Stimulated activated CD8-positive, alpha-beta memory T cell treated with anti-CD3 and anti-CD28 coated beads, Interleukin-7, amount 100 ng/mL, for 1 hour (primary cell): ENCODE data around the gene NAGPA.

Experiments
- DNase-seq, 2 donors: peaks; one replicate each; pipeline ENCODE4 v3.0.0-alpha.2; 2020; ENCODE audit warnings: low read depth in 2 of 2

NAGPA gene

GRCh38 chr16:5027575-5028235, 6.0 kb downstream of the NAGPA start:
- DNase-seq: no peak

- no peak for DNase-seq
These were observed 6.6 kb downstream of the NAGPA start for GRCh38 chr16:5027086-5027485.

GRCh38 chr16:5026664-5027063, 7.1 kb downstream of the NAGPA start:
- no peak for DNase-seq

- DNase-seq: no peak
These were observed 8.5 kb downstream of the NAGPA start for GRCh38 chr16:5025171-5025632.

GRCh38 chr16:5024632-5025031, 9.1 kb downstream of the NAGPA start:
- DNase-seq: no peak

GRCh38 chr16:5022521-5022920, 11.2 kb downstream of the NAGPA start:
- DNase-seq: no peak

- no peak for DNase-seq
These were observed 13.2 kb downstream of the NAGPA start for GRCh38 chr16:5020551-5020950.

- DNase-seq: no peak
These were observed 14.0 kb downstream of the NAGPA start for GRCh38 chr16:5019775-5020174.

GRCh38 chr16:5018793-5019192, 14.9 kb downstream of the NAGPA start:
- DNase-seq: no peak

- DNase-seq: no peak
These were observed 16.1 kb downstream of the NAGPA start for GRCh38 chr16:5017678-5017969.

GRCh38 chr16:5016967-5017677, 16.6 kb downstream of the NAGPA start:
- DNase-seq: no peak

- no peak for DNase-seq
These were observed 17.8 kb downstream of the NAGPA start for GRCh38 chr16:5015887-5016286.

- DNase-seq: no peak
These were observed 18.4 kb downstream of the NAGPA start for GRCh38 chr16:5015351-5015750.

- DNase-seq: no peak
These were observed 20.8 kb downstream of the NAGPA start for GRCh38 chr16:5012887-5013286.

GRCh38 chr16:5011637-5012036, 22.1 kb downstream of the NAGPA start:
- no peak for DNase-seq

GRCh38 chr16:5010576-5011329, 23.0 kb downstream of the NAGPA start:
- DNase-seq: no peak

- DNase-seq: no peak
These were observed 25.4 kb downstream of the NAGPA start for GRCh38 chr16:5008311-5008731.

- no peak for DNase-seq
These were observed 26.5 kb downstream of the NAGPA start for GRCh38 chr16:5007256-5007655.

- no peak for DNase-seq
These were observed 27.2 kb downstream of the NAGPA start for GRCh38 chr16:5006348-5007193.

- DNase-seq: no peak
These were observed 27.8 kb downstream of the NAGPA start for GRCh38 chr16:5005916-5006315.

GRCh38 chr16:5004311-5004710, 29.4 kb downstream of the NAGPA start:
- no peak for DNase-seq

- DNase-seq: no peak
These were observed 29.9 kb downstream of the NAGPA start for GRCh38 chr16:5003828-5004227.
